HCT116 (cell line): ENCODE data around the gene SH3GL2.

ENCODE experiments used
- CEBPB ChIP-seq: IDR thresholded peaks from 2 replicates; pipeline ENCODE4 v1.6.1; 2012; ENCODE audit warnings: low read depth
- CTCF ChIP-seq, 3 experiments: fragments of 200-600 bp in 1 of 3; sonication (generic) in 1 of 3; IDR thresholded peaks in 2 of 3; conservative IDR thresholded peaks in 1 of 3; 2 replicates each; pipeline ENCODE4 v1.5.1; 2012 to 2017; ENCODE audit warnings: low read depth in 2 of 3, low read length in 2 of 3, antibody characterized with exemption in 1 of 3, borderline replicate concordance in 1 of 3, control low read depth in 1 of 3, mild to moderate bottlenecking in 1 of 3, mixed read lengths in 1 of 3, mixed run types in 1 of 3, moderate library complexity in 1 of 3; ENCODE audit not compliant: insufficient read depth in 1 of 3
- ZFX ChIP-seq: fragments of 450-650 bp; IDR thresholded peaks from 2 replicates; pipeline ENCODE4 v1.6.1; 2017

- TF ChIP-seq CTCF (IDR thresholded peaks at IDR 0.05 in 2 of 3, conservative IDR thresholded peaks at IDR 0.05 in 1 of 3; ENCODE audit: borderline replicate concordance in 1 of 3, insufficient read depth in 1 of 3, low read depth in 2 of 3, low read length in 2 of 3) = no peak
- no peak for TF ChIP-seq ZFX
- no peak for TF ChIP-seq CEBPB
These were observed 110.0 kb downstream of the SH3GL2 start for GRCh38 chr9:17688834-17689233.
